Trophoblast cell (in vitro differentiated cells and primary cell): Measurements from ENCODE around the gene USP24.

Source experiments
- DNase-seq, 2 donors: peaks; one replicate each; pipeline ENCODE4 v3.0.0-alpha.2; 2016
- H2AFZ ChIP-seq: 2 replicates; pipeline ENCODE4 v1.6.1; 2013; ENCODE audit warnings: low read length, moderate library complexity, mild to moderate bottlenecking; ENCODE audit not compliant: insufficient read depth, poor library complexity
- H2AK5ac ChIP-seq: 2 replicates; pipeline ENCODE4 v1.6.1; 2013; ENCODE audit warnings: mild to moderate bottlenecking, low read length
- H2BK120ac ChIP-seq: 2 replicates; pipeline ENCODE4 v1.6.1; 2013; ENCODE audit warnings: low read length, mild to moderate bottlenecking, moderate library complexity; ENCODE audit not compliant: insufficient read depth, poor library complexity
- H2BK12ac ChIP-seq: 2 replicates; pipeline ENCODE4 v1.6.1; 2013; ENCODE audit warnings: mild to moderate bottlenecking, low read length, moderate library complexity
- H2BK5ac ChIP-seq: 2 replicates; pipeline ENCODE4 v1.6.1; 2013; ENCODE audit warnings: low read length, low read depth, moderate library complexity, mild to moderate bottlenecking; ENCODE audit not compliant: poor library complexity
- H3K14ac ChIP-seq: 2 replicates; pipeline ENCODE4 v1.6.1; 2013; ENCODE audit warnings: mild to moderate bottlenecking, low read length
- H3K18ac ChIP-seq: 2 replicates; pipeline ENCODE4 v1.6.1; 2013; ENCODE audit warnings: mild to moderate bottlenecking, low read length
- H3K23ac ChIP-seq: 2 replicates; pipeline ENCODE4 v1.6.1; 2013; ENCODE audit warnings: low read length
- H3K27ac ChIP-seq: 2 replicates; pipeline ENCODE4 v1.5.1; 2013; ENCODE audit warnings: low read depth, mild to moderate bottlenecking, inconsistent platforms, low read length, moderate library complexity
- H3K27me3 ChIP-seq: 2 replicates; pipeline ENCODE4 v1.6.1; 2013; ENCODE audit warnings: inconsistent platforms, mild to moderate bottlenecking, low read length, moderate library complexity; ENCODE audit not compliant: insufficient read depth
- H3K36me3 ChIP-seq, 2 experiments: 1 replicate in 1 of 2; 2 replicates in 1 of 2; pipeline ENCODE4 v1.6.1; 2013; ENCODE audit warnings: low read length in 2 of 2, mild to moderate bottlenecking in 2 of 2, moderate library complexity in 1 of 2; ENCODE audit not compliant: insufficient read depth in 2 of 2, control insufficient read depth in 1 of 2
- H3K4ac ChIP-seq: 2 replicates; pipeline ENCODE4 v1.6.1; 2013; ENCODE audit warnings: low read depth, mild to moderate bottlenecking, low read length, moderate library complexity
- H3K4me1 ChIP-seq, 2 experiments: 1 replicate in 1 of 2; 2 replicates in 1 of 2; pipeline ENCODE4 v1.6.1; 2013; ENCODE audit warnings: low read length in 2 of 2, mild to moderate bottlenecking in 2 of 2, moderate library complexity in 1 of 2; ENCODE audit not compliant: insufficient read depth in 2 of 2, control insufficient read depth in 1 of 2
- H3K4me2 ChIP-seq: 2 replicates; pipeline ENCODE4 v1.6.1; 2013; ENCODE audit warnings: inconsistent platforms, mild to moderate bottlenecking, low read length, moderate library complexity
- H3K4me3 ChIP-seq: 2 replicates; pipeline ENCODE4 v1.5.1; 2013; ENCODE audit warnings: mild to moderate bottlenecking, low read depth, low read length, inconsistent platforms
- H3K79me1 ChIP-seq: one replicate; pipeline ENCODE4 v1.6.1; 2013; ENCODE audit warnings: low read length
- H3K79me2 ChIP-seq: 2 replicates; pipeline ENCODE4 v1.6.1; 2013; ENCODE audit warnings: low read length, mild to moderate bottlenecking; ENCODE audit not compliant: control insufficient read depth, insufficient read depth, poor library complexity
- H3K9ac ChIP-seq: 2 replicates; pipeline ENCODE4 v1.6.1; 2013; ENCODE audit warnings: mild to moderate bottlenecking, low read length
- H3K9me3 ChIP-seq: 2 replicates; pipeline ENCODE4 v1.6.1; 2013; ENCODE audit warnings: low read depth, mild to moderate bottlenecking, control low read depth, inconsistent platforms, low read length; ENCODE audit not compliant: insufficient read depth
- H4K12ac ChIP-seq: 2 replicates; pipeline ENCODE4 v1.6.1; 2013; ENCODE audit warnings: low read depth, mild to moderate bottlenecking, low read length, moderate library complexity
- H4K8ac ChIP-seq: 2 replicates; pipeline ENCODE4 v1.6.1; 2013; ENCODE audit warnings: low read depth, mild to moderate bottlenecking, low read length, moderate library complexity
- H4K91ac ChIP-seq: one replicate; pipeline ENCODE4 v1.6.1; 2013; ENCODE audit warnings: low read depth, mild to moderate bottlenecking, low read length, moderate library complexity
- WGBS: extraction: QIAGEN DNeasy Blood & Tissue Kit; methylation state at CpG from one replicate; pipeline ENCODE4 v1.1.7; 2013; ENCODE audit warnings: missing lambda C conversion rate; ENCODE audit not compliant: insufficient read length, insufficient coverage; ENCODE audit errors: extremely low coverage; 5-methylcytosine and 5-hydroxymethylcytosine counted together

Gene USP24

GRCh38 chr1:55170426-55170825 lies 44.7 kb downstream of the USP24 start:
- H2BK120ac ChIP-seq, result no peak overlapping the region
- no peaks in the 10 kb centered on the region for H3K27me3 ChIP-seq
- no peaks in the 10 kb centered on the region for H3K79me1 ChIP-seq
- peaks cover 0 to 9% of the 10 kb centered on the region in 2 experiments for H3K36me3 ChIP-seq
- H3K9me3 ChIP-seq, result no peaks in the 10 kb centered on the region
- no peak overlapping the region for H3K23ac ChIP-seq
- H3K14ac ChIP-seq, result no peak overlapping the region
- H3K18ac ChIP-seq, result no peak overlapping the region
- no peak overlapping the region for H2AK5ac ChIP-seq
- no CpG with 5 or more reads among the region's 1 CpG for WGBS
- peaks cover 0 to 2% of the 10 kb centered on the region in 2 experiments for H3K4me1 ChIP-seq
- no peak overlapping the region for H3K9ac ChIP-seq
- no peak overlapping the region for H2BK12ac ChIP-seq
- no peak overlapping the region for H2AFZ ChIP-seq
- H4K91ac ChIP-seq, result no peak overlapping the region
- H3K79me2 ChIP-seq, result no peaks in the 10 kb centered on the region
- no peak overlapping the region for H4K12ac ChIP-seq
- no peak overlapping the region for H3K4me3 ChIP-seq
- no peak overlapping the region for H4K8ac ChIP-seq
- DNase-seq, result no peak
- H3K4me2 ChIP-seq, result no peak overlapping the region
- H2BK5ac ChIP-seq, result no peak overlapping the region
- H3K27ac ChIP-seq, result no peak overlapping the region
- H3K4ac ChIP-seq, result no peak overlapping the region

- no peak overlapping the region for H2BK12ac ChIP-seq
- H3K79me1 ChIP-seq, result no peaks in the 10 kb centered on the region
- peaks cover 0 to 2% of the 10 kb centered on the region in 2 experiments for H3K4me1 ChIP-seq
- H3K27me3 ChIP-seq, result no peaks in the 10 kb centered on the region
- no peak overlapping the region for H4K12ac ChIP-seq
- H3K36me3 ChIP-seq, result peaks cover 0 to 9% of the 10 kb centered on the region in 2 experiments
- H3K27ac ChIP-seq, result no peak overlapping the region
- no peak overlapping the region for H4K91ac ChIP-seq
- no peaks in the 10 kb centered on the region for H3K9me3 ChIP-seq
- no peak overlapping the region for H3K23ac ChIP-seq
- no peak overlapping the region for H3K4ac ChIP-seq
- no peak for DNase-seq
- no peak overlapping the region for H3K4me3 ChIP-seq
- no peak overlapping the region for H2AK5ac ChIP-seq
- WGBS, result no CpG with 5 or more reads among the region's 1 CpG
- no peak overlapping the region for H3K14ac ChIP-seq
- no peaks in the 10 kb centered on the region for H3K79me2 ChIP-seq
- H4K8ac ChIP-seq, result no peak overlapping the region
- H3K4me2 ChIP-seq, result no peak overlapping the region
- no peak overlapping the region for H2BK120ac ChIP-seq
- no peak overlapping the region for H3K18ac ChIP-seq
- no peak overlapping the region for H2AFZ ChIP-seq
- H2BK5ac ChIP-seq, result no peak overlapping the region
- no peak overlapping the region for H3K9ac ChIP-seq
Measured at GRCh38 chr1:55169126-55169525, 46.0 kb downstream of the USP24 start.

- H3K9ac ChIP-seq, result no peak overlapping the region
- H3K4ac ChIP-seq, result no peak overlapping the region
- DNase-seq, result no peak
- no peak overlapping the region for H3K4me2 ChIP-seq
- no peaks in the 10 kb centered on the region for H3K9me3 ChIP-seq
- H3K27me3 ChIP-seq, result no peaks in the 10 kb centered on the region
- no peak overlapping the region for H4K8ac ChIP-seq
- H3K23ac ChIP-seq, result no peak overlapping the region
- no peak overlapping the region for H2BK5ac ChIP-seq
- H3K79me1 ChIP-seq, result no peaks in the 10 kb centered on the region
- no peak overlapping the region for H2BK120ac ChIP-seq
- no peak overlapping the region for H3K18ac ChIP-seq
- no peaks in the 10 kb centered on the region for H3K79me2 ChIP-seq
- H3K36me3 ChIP-seq, result peaks cover 0 to 9% of the 10 kb centered on the region in 2 experiments
- no peak overlapping the region for H2AK5ac ChIP-seq
- H4K12ac ChIP-seq, result no peak overlapping the region
- no peak overlapping the region for H3K14ac ChIP-seq
- no peak overlapping the region for H3K4me3 ChIP-seq
- H2BK12ac ChIP-seq, result no peak overlapping the region
- no peak overlapping the region for H3K27ac ChIP-seq
- no peak overlapping the region for H4K91ac ChIP-seq
- WGBS, result no CpG with 5 or more reads among the region's 4 CpGs
- no peak overlapping the region for H2AFZ ChIP-seq
- peaks cover 0 to 2% of the 10 kb centered on the region in 2 experiments for H3K4me1 ChIP-seq
Measured at GRCh38 chr1:55168353-55168752, 46.8 kb downstream of the USP24 start.

- H2BK120ac ChIP-seq, result no peak overlapping the region
- H3K4me2 ChIP-seq, result no peak overlapping the region
- no peak overlapping the region for H2AFZ ChIP-seq
- peaks cover 0 to 9% of the 10 kb centered on the region in 2 experiments for H3K36me3 ChIP-seq
- H3K79me2 ChIP-seq, result no peaks in the 10 kb centered on the region
- WGBS, result no CpG with 5 or more reads among the region's 6 CpGs
- H3K27me3 ChIP-seq, result no peaks in the 10 kb centered on the region
- H3K4me1 ChIP-seq, result peaks cover 0 to 2% of the 10 kb centered on the region in 2 experiments
- no peak overlapping the region for H4K91ac ChIP-seq
- no peak overlapping the region for H3K23ac ChIP-seq
- H2BK5ac ChIP-seq, result no peak overlapping the region
- H2AK5ac ChIP-seq, result no peak overlapping the region
- no peak overlapping the region for H3K18ac ChIP-seq
- H3K4me3 ChIP-seq, result no peak overlapping the region
- H3K4ac ChIP-seq, result no peak overlapping the region
- no peak overlapping the region for H2BK12ac ChIP-seq
- no peak overlapping the region for H3K14ac ChIP-seq
- no peak overlapping the region for H4K12ac ChIP-seq
- no peak overlapping the region for H3K27ac ChIP-seq
- H3K79me1 ChIP-seq, result no peaks in the 10 kb centered on the region
- no peak overlapping the region for H3K9ac ChIP-seq
- H3K9me3 ChIP-seq, result no peaks in the 10 kb centered on the region
- DNase-seq, result no peak
- H4K8ac ChIP-seq, result no peak overlapping the region
Measured at GRCh38 chr1:55167224-55167871, 47.8 kb downstream of the USP24 start.
